ENCODE measurements around the gene CTNNA2.

CTNNA2 gene

GRCh38 chr2:80670763-80671162 is 1157.9 kb downstream of the CTNNA2 start:
- no peak for DNase-seq

GRCh38 chr2:80687524-80687923 is 1174.7 kb downstream of the CTNNA2 start:
- no peak for DNase-seq

- DNase-seq, result no peak
Measured at GRCh38 chr2:80689106-80689505, 1176.3 kb downstream of the CTNNA2 start.

All from activated effector memory CD4-positive, alpha-beta T cell treated with Interleukin-2 at 50 U/mL for 16 hours (primary cell).